Caco-2 (cell line): ENCODE results near the gene ENAH. TPM values are rescaled to one million over a fixed set of nuclear protein-coding genes. Genes with fewer than 3 reads are reported as not detected.

Experiments used
- BruUV-seq: library from RNA; stranded (reverse); fragments of 400-500 nt; replicated peaks from 2 replicates; lab custom pipeline; 2021; lab: Mats Ljungman, UMichigan
- CTCF ChIA-PET: fragments of 300-600 bp; sonication (Branson Sonifier 250); formaldehyde crosslinking; loops from one replicate; lab custom pipeline; 2022; ENCODE audit warnings: antibody characterized with exemption; lab: Charles Lee
- POLR2A ChIA-PET: fragments of 300-600 bp; sonication (Branson Sonifier 250); formaldehyde crosslinking; loops from one replicate; lab custom pipeline; 2022; ENCODE audit warnings: antibody characterized with exemption; lab: Charles Lee
- DNase-seq, 2 experiments: peaks; one replicate each; pipeline versions ENCODE4 v3.0.0 to v3.0.0-alpha.2; 2020 to 2022
- H3K27me3 ChIP-seq: replicated peaks from 2 replicates; pipeline ENCODE4 v1.6.0; 2011; ENCODE audit warnings: low read length; ENCODE audit not compliant: control insufficient read depth, insufficient read depth
- H3K36me3 ChIP-seq: 2 replicates; pipeline ENCODE4 v1.5.1; 2011; ENCODE audit warnings: low read length; ENCODE audit not compliant: control insufficient read depth, insufficient read depth
- H3K4me1 ChIP-seq: fragments of 250-450 bp; sonication (Bioruptor Pico); 2 replicates; pipeline ENCODE4 v1.5.1; 2020; ENCODE audit warnings: mild to moderate bottlenecking
- H3K4me3 ChIP-seq: 2 replicates; pipeline ENCODE4 v1.5.1; 2011; ENCODE audit warnings: low read depth, mild to moderate bottlenecking, control low read depth, low read length
- H3K9me3 ChIP-seq: fragments of 250-450 bp; sonication (Bioruptor Pico); 2 replicates; pipeline ENCODE4 v1.5.1; 2020; ENCODE audit warnings: mild to moderate bottlenecking, moderate library complexity
- H3K27ac Mint-ChIP-seq: one replicate; pipeline ENCODE4 v1.8.0; 2022; ENCODE audit warnings: mixed read lengths; ENCODE audit not compliant: unreplicated experiment
- H3K27me3 Mint-ChIP-seq: one replicate; pipeline ENCODE4 v1.8.0; 2022; ENCODE audit warnings: mixed read lengths; ENCODE audit not compliant: insufficient read depth, unreplicated experiment
- H3K36me3 Mint-ChIP-seq: one replicate; pipeline ENCODE4 v1.8.0; 2022; ENCODE audit warnings: mild to moderate bottlenecking, mixed read lengths; ENCODE audit not compliant: insufficient read depth, unreplicated experiment
- H3K4me1 Mint-ChIP-seq: one replicate; pipeline ENCODE4 v1.8.0; 2022; ENCODE audit warnings: low read depth, mixed read lengths; ENCODE audit not compliant: unreplicated experiment
- H3K4me3 Mint-ChIP-seq: one replicate; pipeline ENCODE4 v1.8.0; 2022; ENCODE audit warnings: mild to moderate bottlenecking, moderate library complexity, mixed read lengths; ENCODE audit not compliant: unreplicated experiment
- H3K9me3 Mint-ChIP-seq: one replicate; pipeline ENCODE4 v1.8.0; 2022; ENCODE audit warnings: mixed read lengths; ENCODE audit not compliant: unreplicated experiment
- CTCF ChIP-seq, 2 experiments: fragments of 200-600 bp in 1 of 2; IDR thresholded peaks; 1 replicate in 1 of 2; 2 replicates in 1 of 2; pipeline versions ENCODE4 v1.5.1 to v1.8.0; 2011 to 2022; ENCODE audit warnings: antibody characterized with exemption in 1 of 2, control low read depth in 1 of 2, inconsistent platforms in 1 of 2, low read depth in 1 of 2, low read length in 1 of 2, mild to moderate bottlenecking in 1 of 2, moderate library complexity in 1 of 2; ENCODE audit not compliant: insufficient read depth in 1 of 2, severe bottlenecking in 1 of 2, unreplicated experiment in 1 of 2
- intact Hi-C: fragments of 100-400 bp; cut with micrococcal nuclease; formaldehyde crosslinking; loops from one replicate; pipeline ENCODE4 v1.10.0; 2022; ENCODE audit not compliant: unreplicated experiment
- total RNA-seq: library from RNA; stranded (reverse); gene quantifications from 2 replicates; pipeline ENCODE4 v1.2.3, GENCODE V29; 2022

Gene ENAH
- total RNA-seq, 1 experiment from 2014 or later: 78.0 TPM

- Mint-ChIP-seq H3K27me3 (no peaks in the 10 kb centered on the region), H3K36me3 (no peaks in the 10 kb centered on the region), H3K4me3 (no peak overlapping the region), H3K9me3 (no peaks in the 10 kb centered on the region), H3K4me1 (peaks cover 29% of the 10 kb centered on the region), H3K27ac (no peak overlapping the region)
- DNase-seq: no peak
- intact Hi-C loops: no loop called here
- Histone ChIP-seq H3K4me3 (no peak overlapping the region), H3K9me3 (no peaks in the 10 kb centered on the region), H3K36me3 (no peaks in the 10 kb centered on the region), H3K27me3 (no peaks in the 10 kb centered on the region), H3K4me1 (peaks cover 37% of the 10 kb centered on the region)
- ChIA-PET POLR2A (interaction anchor here (0.9 kb wide), 1 partner anchor 14 kb away, joined by 8 read pairs; the partner anchor contains the start of gene LBR), CTCF (interaction anchor here (0.6 to 2.8 kb wide), 9 partner anchors 13 to 947 kb away, joined by 3 to 14 read pairs (median 4); partner anchors contain the start of genes MIXL1, PYCR2 and TMEM63A)
- TF ChIP-seq CTCF (IDR thresholded peaks at IDR 0.05; ENCODE audit: insufficient read depth in 1 of 2, low read depth in 1 of 2, low read length in 1 of 2, severe bottlenecking in 1 of 2, unreplicated experiment in 1 of 2): no peak
- BruUV-seq: no TSS peak
These were observed 210.8 kb downstream of the ENAH start for GRCh38 chr1:225442123-225442505.

- H3K9me3 ChIP-seq: no peaks in the 10 kb centered on the region
- CTCF ChIA-PET: interaction anchor here (0.6 to 2.8 kb wide), 11 partner anchors 13 to 948 kb away, joined by 3 to 14 read pairs (median 4); partner anchors contain the start of genes MIXL1, PYCR2 and TMEM63A
- Mint-ChIP-seq H3K9me3 (no peaks in the 10 kb centered on the region), H3K4me3 (no peak overlapping the region), H3K27ac (peak overlapping the region; percentile 77), H3K36me3 (no peaks in the 10 kb centered on the region), H3K4me1 (peaks cover 29% of the 10 kb centered on the region), H3K27me3 (no peaks in the 10 kb centered on the region)
- POLR2A ChIA-PET: interaction anchor here (0.6 to 0.9 kb wide), 3 partner anchors 9 to 40 kb away, joined by 3 to 8 read pairs (median 3); partner anchors contain the start of gene LBR
- peaks cover 37% of the 10 kb centered on the region for H3K4me1 ChIP-seq
- H3K27me3 ChIP-seq: no peaks in the 10 kb centered on the region
- intact Hi-C loops: loop anchor here (1.0 kb wide), 1 partner anchor 13 kb away; the partner anchor contains the start of gene LBR
- peak; percentile 10 to 57 for TF ChIP-seq CTCF (IDR thresholded peaks at IDR 0.05; ENCODE audit: insufficient read depth in 1 of 2, low read depth in 1 of 2, low read length in 1 of 2, severe bottlenecking in 1 of 2, unreplicated experiment in 1 of 2)
- DNase-seq: peak; percentile 57 to 65
- BruUV-seq: no TSS peak
- H3K4me3 ChIP-seq: no peak overlapping the region
- H3K36me3 ChIP-seq: no peaks in the 10 kb centered on the region
These were observed 211.4 kb downstream of the ENAH start for GRCh38 chr1:225441314-225442122.
